Epithelial cell of proximal tubule (primary cell): ENCODE data around the gene EPS8L3. TPM values are rescaled to one million over a fixed set of nuclear protein-coding genes. Genes with fewer than 3 reads are reported as not detected.

Source experiments
- DNase-seq: peaks from one replicate; pipeline ENCODE4 v3.0.0-alpha.2; 2011; ENCODE audit warnings: low read depth
- H3K4me3 ChIP-seq: 2 replicates; pipeline ENCODE4 v1.5.1; 2011; ENCODE audit warnings: low read depth, mild to moderate bottlenecking, low read length
- total RNA-seq: library from RNA; depleted of rRNA; stranded (reverse); fragments of >200 nt; gene quantifications from 2 replicates; pipeline ENCODE4 v1.2.3, GENCODE V29; 2015
- TF ChIP-seq, protein P1 (sequence below): conservative IDR thresholded peaks from 2 replicates; pipeline ENCODE4 v1.5.1; 2012; ENCODE audit warnings: low read depth, mild to moderate bottlenecking, low read length

Gene EPS8L3
- total RNA-seq, 1 donor from 2014 or later: not detected

DNA sequence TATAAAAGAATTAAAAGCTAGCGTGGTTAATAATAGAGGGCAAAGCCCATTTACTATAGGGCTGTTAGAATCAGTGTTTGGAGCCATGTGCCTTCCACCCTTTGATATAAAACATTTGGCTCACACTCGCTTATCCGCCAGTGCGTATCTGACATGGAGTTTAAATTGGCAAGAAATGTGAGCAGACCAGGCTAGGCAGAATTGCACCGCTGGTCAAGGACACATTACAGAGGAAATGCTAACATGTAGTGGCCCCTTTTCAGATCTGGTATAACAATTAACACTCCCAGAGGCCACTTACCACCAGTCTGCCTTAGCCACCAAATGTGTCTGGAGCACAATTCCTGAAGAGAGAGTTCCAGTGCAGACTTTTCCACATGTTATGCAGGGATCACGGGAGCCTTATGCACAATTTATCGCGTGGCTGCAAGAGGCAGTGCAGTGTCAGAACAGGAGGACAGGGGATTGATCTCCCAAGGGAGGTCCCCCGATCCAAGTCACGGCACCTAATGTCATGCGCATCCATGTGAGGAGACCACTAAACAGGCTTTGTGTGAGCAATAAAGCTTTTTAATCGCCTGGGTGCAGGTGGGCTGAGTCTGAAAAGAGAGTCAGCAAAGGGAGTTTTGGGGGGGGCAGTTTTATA, 36.9 kb downstream of the EPS8L3 start:
- TF ChIP-seq, protein P1, sequence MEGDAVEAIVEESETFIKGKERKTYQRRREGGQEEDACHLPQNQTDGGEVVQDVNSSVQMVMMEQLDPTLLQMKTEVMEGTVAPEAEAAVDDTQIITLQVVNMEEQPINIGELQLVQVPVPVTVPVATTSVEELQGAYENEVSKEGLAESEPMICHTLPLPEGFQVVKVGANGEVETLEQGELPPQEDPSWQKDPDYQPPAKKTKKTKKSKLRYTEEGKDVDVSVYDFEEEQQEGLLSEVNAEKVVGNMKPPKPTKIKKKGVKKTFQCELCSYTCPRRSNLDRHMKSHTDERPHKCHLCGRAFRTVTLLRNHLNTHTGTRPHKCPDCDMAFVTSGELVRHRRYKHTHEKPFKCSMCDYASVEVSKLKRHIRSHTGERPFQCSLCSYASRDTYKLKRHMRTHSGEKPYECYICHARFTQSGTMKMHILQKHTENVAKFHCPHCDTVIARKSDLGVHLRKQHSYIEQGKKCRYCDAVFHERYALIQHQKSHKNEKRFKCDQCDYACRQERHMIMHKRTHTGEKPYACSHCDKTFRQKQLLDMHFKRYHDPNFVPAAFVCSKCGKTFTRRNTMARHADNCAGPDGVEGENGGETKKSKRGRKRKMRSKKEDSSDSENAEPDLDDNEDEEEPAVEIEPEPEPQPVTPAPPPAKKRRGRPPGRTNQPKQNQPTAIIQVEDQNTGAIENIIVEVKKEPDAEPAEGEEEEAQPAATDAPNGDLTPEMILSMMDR: no peak
- H3K4me3 ChIP-seq: no peak overlapping the region
- DNase-seq: no peak

DNA sequence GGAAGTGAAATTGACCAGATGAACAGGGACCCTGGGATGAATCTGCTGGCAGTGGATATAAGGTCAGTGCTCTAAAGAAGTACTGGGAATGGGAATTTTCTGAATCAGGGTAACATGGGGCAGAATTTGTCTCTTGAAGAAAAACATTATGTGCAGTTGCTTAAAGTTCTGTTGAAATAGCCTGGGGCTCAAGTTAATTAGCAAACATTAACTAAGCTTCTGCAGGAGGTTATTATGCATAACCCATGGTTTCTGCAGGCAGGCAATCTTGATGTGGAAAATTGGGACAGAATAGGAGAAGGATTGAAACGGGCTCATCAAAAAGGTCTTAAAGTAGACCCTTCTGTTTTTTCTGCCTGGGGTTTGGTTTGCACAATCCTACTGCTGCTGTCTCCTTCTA, 37.7 kb downstream of the EPS8L3 start:
- no peak overlapping the region for H3K4me3 ChIP-seq
- TF ChIP-seq, protein P1: no peak
- DNase-seq: no peak

DNA sequence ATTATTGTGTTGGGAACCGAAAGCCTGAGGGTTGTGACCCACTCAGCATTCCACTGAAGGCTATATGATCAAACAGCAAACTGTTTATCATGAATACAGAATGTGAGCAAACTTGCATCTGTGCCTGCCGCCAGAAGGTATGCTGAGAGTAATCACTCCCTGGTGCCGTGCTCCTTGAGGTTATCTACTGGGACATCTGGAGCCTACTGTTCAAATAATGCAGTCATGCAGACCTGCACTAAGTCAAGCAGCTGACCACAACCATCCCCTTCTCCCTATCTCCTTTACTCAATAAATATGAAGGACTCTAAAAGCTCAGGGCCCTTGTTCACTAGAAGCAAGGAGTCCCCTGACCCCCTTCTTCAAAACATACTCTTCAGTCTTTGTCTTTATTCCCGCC, 38.2 kb downstream of the EPS8L3 start:
- DNase-seq: no peak
- H3K4me3 ChIP-seq: no peak overlapping the region
- TF ChIP-seq, protein P1: no peak

DNA sequence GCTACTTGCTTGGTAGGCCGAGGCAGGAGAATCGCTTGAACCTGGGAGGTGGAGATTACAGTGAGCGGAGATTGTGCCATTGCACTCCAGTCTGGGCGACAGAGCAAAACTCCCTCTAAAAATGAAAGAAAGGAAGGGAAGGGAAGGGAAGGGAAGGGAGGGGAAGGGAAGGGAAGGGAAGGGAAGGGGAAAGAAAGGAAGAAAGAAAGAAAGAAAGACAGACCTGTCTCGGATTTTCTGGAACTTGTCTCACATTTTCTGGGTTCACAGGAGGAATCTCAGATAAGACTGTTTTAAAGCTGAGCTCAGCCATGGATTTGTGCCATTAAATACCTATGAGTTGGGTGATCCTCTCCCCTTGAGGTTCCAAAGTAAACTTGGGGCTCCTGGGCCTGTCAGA, 38.8 kb downstream of the EPS8L3 start:
- no peak overlapping the region for H3K4me3 ChIP-seq
- TF ChIP-seq, protein P1: no peak
- DNase-seq: no peak

DNA sequence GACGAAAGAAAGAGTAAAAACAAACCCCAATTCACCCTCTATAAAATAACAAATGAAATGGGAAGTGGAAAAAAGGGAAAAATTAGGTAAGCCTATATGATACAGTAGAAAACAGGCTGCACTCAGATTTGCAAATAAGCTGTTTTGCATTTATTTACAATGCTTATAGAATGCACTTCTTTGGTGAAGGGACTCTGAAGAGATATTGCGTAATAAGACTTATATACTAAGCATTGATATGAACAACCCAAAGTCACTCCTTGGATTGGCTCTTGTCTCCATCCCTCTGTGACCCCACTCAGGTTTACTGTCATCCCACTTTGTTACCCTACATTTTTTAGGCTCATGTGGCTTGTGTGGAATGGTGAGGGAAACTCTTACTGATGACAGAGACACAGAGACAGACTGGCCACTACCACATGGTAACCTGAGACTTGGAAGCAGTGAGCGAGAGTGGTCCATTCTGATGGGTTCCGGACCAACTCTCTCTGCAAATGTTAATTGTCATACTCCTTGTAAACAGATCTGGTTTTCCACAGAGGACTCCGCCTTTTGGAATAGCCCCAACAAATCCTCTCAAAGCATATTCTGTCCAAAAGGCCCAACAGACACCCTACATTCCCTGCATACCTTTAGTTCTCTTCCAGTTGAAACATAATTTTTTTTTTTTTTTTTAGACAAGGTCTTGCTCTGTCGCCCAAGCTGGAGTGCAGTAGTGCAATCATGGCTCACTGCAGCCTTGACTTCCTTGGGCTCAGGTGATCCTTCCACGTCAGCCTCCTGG, 40.6 kb downstream of the EPS8L3 start:
- TF ChIP-seq, protein P1: no peak
- DNase-seq: no peak
- no peak overlapping the region for H3K4me3 ChIP-seq

DNA sequence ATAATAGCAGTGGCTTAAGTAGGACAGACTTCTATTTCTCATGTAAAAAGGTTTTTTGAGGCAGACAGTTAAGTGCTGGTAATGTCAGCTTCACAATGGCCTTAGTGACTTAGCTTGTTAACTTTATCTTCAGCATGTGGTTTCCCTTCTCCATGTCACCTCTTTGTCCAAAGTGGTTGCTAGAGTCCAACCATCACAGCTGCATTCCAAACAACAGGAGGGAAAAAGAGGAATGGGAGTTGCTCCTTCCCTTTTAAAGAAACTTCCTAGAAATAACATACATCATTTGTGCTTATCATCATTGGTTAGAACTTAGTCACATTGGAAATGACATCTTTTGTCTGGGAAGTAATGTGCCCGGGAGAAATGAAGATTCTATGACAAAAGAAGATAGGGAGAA, 41.8 kb downstream of the EPS8L3 start:
- TF ChIP-seq, protein P1: no peak
- no peak overlapping the region for H3K4me3 ChIP-seq
- no peak for DNase-seq
